GM18909 (cell line): Measurements from ENCODE around the gene DNAAF5.
"Not testable (repeated sequence)": the region's sequence is repeated elsewhere in the genome, so short reads cannot be mapped to it uniquely, and the experiment has no call there.

ENCODE experiments used
- ATAC-seq: cut with Tn5 transposase; IDR thresholded peaks from one replicate; pipeline ENCODE4 v1.9.1; 2021; ENCODE audit warnings: mild to moderate bottlenecking; ENCODE audit not compliant: unreplicated experiment, poor library complexity

DNAAF5 gene

GRCh38 chr7:744128-744520 lies 17.6 kb downstream of the DNAAF5 start:
- ATAC-seq = not testable (repeated sequence)

- ATAC-seq = no peak
Observed at GRCh38 chr7:744854-745430, 18.4 kb downstream of the DNAAF5 start.

- no peak for ATAC-seq
Observed at GRCh38 chr7:745431-746154, 19.1 kb downstream of the DNAAF5 start.

- no peak for ATAC-seq
Observed at GRCh38 chr7:746155-747061, 19.9 kb downstream of the DNAAF5 start.

- no peak for ATAC-seq
Observed at GRCh38 chr7:747186-747585, 20.7 kb downstream of the DNAAF5 start.

- ATAC-seq = no peak
Observed at GRCh38 chr7:748446-748845, 21.9 kb downstream of the DNAAF5 start.

- ATAC-seq = no peak
Observed at GRCh38 chr7:749140-749551, 22.6 kb downstream of the DNAAF5 start.

GRCh38 chr7:750111-750905 lies 23.8 kb downstream of the DNAAF5 start:
- ATAC-seq = no peak

GRCh38 chr7:751826-752225 lies 25.3 kb downstream of the DNAAF5 start:
- ATAC-seq = no peak

- ATAC-seq = not testable (repeated sequence)
Observed at GRCh38 chr7:752256-752655, 25.8 kb downstream of the DNAAF5 start.

- no peak for ATAC-seq
Observed at GRCh38 chr7:753190-753589, 26.7 kb downstream of the DNAAF5 start.

GRCh38 chr7:754531-755412 lies 28.3 kb downstream of the DNAAF5 start:
- ATAC-seq = no peak

GRCh38 chr7:755413-755805 lies 28.9 kb downstream of the DNAAF5 start:
- ATAC-seq = no peak

- ATAC-seq = no peak
Observed at GRCh38 chr7:756231-756927, 29.9 kb downstream of the DNAAF5 start.

GRCh38 chr7:756928-757560 lies 30.5 kb downstream of the DNAAF5 start:
- no peak for ATAC-seq

- ATAC-seq = no peak
Observed at GRCh38 chr7:757741-758163, 31.3 kb downstream of the DNAAF5 start.

- no peak for ATAC-seq
Observed at GRCh38 chr7:759569-759968, 33.1 kb downstream of the DNAAF5 start.

GRCh38 chr7:760006-760405 lies 33.5 kb downstream of the DNAAF5 start:
- ATAC-seq = no peak
